ENCODE results near the gene TARBP1.

GRCh38 chr1:234437423-234438171 lies 41.4 kb downstream of the TARBP1 start:
- TF ChIP-seq POLR2A (IDR thresholded peaks at IDR 0.05; ENCODE audit: low read depth) (no peak), POLR2AphosphoS5 (IDR thresholded peaks at IDR 0.05) (no peak), CTCF (IDR thresholded peaks at IDR 0.05) (no peak), EP300 (IDR thresholded peaks at IDR 0.05) (no peak)
